HCT116 (cell line): ENCODE measurements around the gene C14orf132. TPM values are rescaled to one million over a fixed set of nuclear protein-coding genes. Genes with fewer than 3 reads are reported as not detected.

Experiments used
- ATAC-seq: fragments of 200-7000 bp; cut with Tn5 transposase; 2 replicates; pipeline ENCODE4 v1.9.1; 2020; ENCODE audit warnings: mild to moderate bottlenecking, moderate library complexity
- BruUV-seq: library from RNA; stranded (reverse); fragments of 400-500 nt; replicated peaks from 2 replicates; lab custom pipeline; 2021; lab: Mats Ljungman, UMichigan
- CTCF ChIA-PET: fragments of 300-600 bp; sonication (Branson Sonifier 250); formaldehyde crosslinking; loops from one replicate; lab custom pipeline; 2021; ENCODE audit warnings: antibody characterized with exemption; lab: Charles Lee
- POLR2A ChIA-PET: fragments of 300-600, 350-600 bp; sonication (Branson Sonifier 250); formaldehyde crosslinking; loops from one replicate; lab custom pipeline; 2021; ENCODE audit warnings: antibody characterized with exemption; lab: Charles Lee
- RAD21 ChIA-PET, 2 experiments: fragments of 300-600 bp; sonication (Branson Sonifier 250); formaldehyde crosslinking; loops; one replicate each; lab custom pipeline; 2023; ENCODE audit warnings: low total read pairs in 2 of 2; ENCODE audit not compliant: uncharacterized antibody in 2 of 2, unreplicated experiment in 2 of 2, low non-redundant PET in 1 of 2; lab: Charles Lee
- DNase-seq: peaks from one replicate; pipeline ENCODE4 v3.0.0-alpha.2; 2010; ENCODE audit warnings: low read depth, low spot score
- H2AFZ ChIP-seq: fragments of 200-600 bp; shearing (Covaris generic), sonication (generic); 2 replicates; pipeline ENCODE4 v1.6.1; 2017; ENCODE audit warnings: low read depth, mixed run types, mixed read lengths, antibody characterized with exemption, low read length; ENCODE audit not compliant: poor library complexity, severe bottlenecking
- H3K27ac ChIP-seq: 2 replicates; pipeline ENCODE4 v1.5.1; 2012; ENCODE audit warnings: low read depth, low read length
- H3K27me3 ChIP-seq: fragments of 200-600 bp; sonication (generic); 2 replicates; pipeline ENCODE4 v1.6.1; 2016; ENCODE audit warnings: mixed run types, low read length, mixed read lengths; ENCODE audit not compliant: insufficient read depth
- H3K36me3 ChIP-seq, 2 experiments: fragments of 200-500 bp in 1 of 2; fragments of 200-600 bp in 1 of 2; sonication (Bioruptor generic) in 1 of 2; sonication (generic) in 1 of 2; 2 replicates each; pipeline versions ENCODE4 v1.5.1 to v1.6.1; 2014 to 2016; ENCODE audit warnings: low read length in 2 of 2, inconsistent platforms in 1 of 2, mixed read lengths in 1 of 2, mixed run types in 1 of 2; ENCODE audit not compliant: insufficient read depth in 2 of 2, control insufficient read depth in 1 of 2
- H3K4me1 ChIP-seq, 2 experiments: fragments of 200-600 bp in 1 of 2; sonication (generic) in 1 of 2; 2 replicates each; pipeline versions ENCODE4 v1.5.1 to v1.6.1; 2012 to 2017; ENCODE audit warnings: low read length in 2 of 2, inconsistent platforms in 1 of 2, mild to moderate bottlenecking in 1 of 2, mixed read lengths in 1 of 2, mixed run types in 1 of 2, moderate library complexity in 1 of 2; ENCODE audit not compliant: insufficient read depth in 2 of 2, control insufficient read depth in 1 of 2
- H3K4me2 ChIP-seq: fragments of 200-600 bp; sonication (generic); 2 replicates; pipeline ENCODE4 v1.6.1; 2017; ENCODE audit warnings: mixed run types, low read length, mixed read lengths
- H3K4me3 ChIP-seq, 2 experiments: fragments of 200-600 bp in 1 of 2; sonication (generic) in 1 of 2; replicated peaks in 1 of 2; 2 replicates each; pipeline ENCODE4 v1.5.1; 2011 to 2016; ENCODE audit warnings: low read length in 2 of 2, control low read depth in 1 of 2, low read depth in 1 of 2, mild to moderate bottlenecking in 1 of 2, mixed read lengths in 1 of 2, mixed run types in 1 of 2
- H3K79me2 ChIP-seq: fragments of 200-600 bp; sonication (generic); 2 replicates; pipeline ENCODE4 v1.6.1; 2017; ENCODE audit warnings: mild to moderate bottlenecking, mixed run types, low read length, moderate library complexity, mixed read lengths; ENCODE audit not compliant: insufficient read depth
- H3K9ac ChIP-seq: fragments of 200-600 bp; sonication (generic); 2 replicates; pipeline ENCODE4 v1.6.1; 2016; ENCODE audit warnings: low read length, mixed read lengths
- H3K9me2 ChIP-seq: fragments of 200-600 bp; sonication (generic), shearing (Covaris generic); 2 replicates; pipeline ENCODE4 v1.6.1; 2017; ENCODE audit warnings: mixed run types, mild to moderate bottlenecking, moderate library complexity; ENCODE audit not compliant: insufficient read depth
- H3K9me3 ChIP-seq, 2 experiments: fragments of 200-500 bp in 1 of 2; fragments of 200-600 bp in 1 of 2; sonication (Bioruptor generic) in 1 of 2; sonication (generic) in 1 of 2; 2 replicates each; pipeline ENCODE4 v1.6.1; 2014 to 2017; ENCODE audit warnings: low read length in 2 of 2, mixed read lengths in 2 of 2, inconsistent platforms in 1 of 2, low read depth in 1 of 2, mild to moderate bottlenecking in 1 of 2, mixed run types in 1 of 2, moderate library complexity in 1 of 2; ENCODE audit not compliant: control insufficient read depth in 1 of 2, insufficient read depth in 1 of 2
- H4K20me1 ChIP-seq: fragments of 200-600 bp; sonication (generic), shearing (Covaris generic); 2 replicates; pipeline ENCODE4 v1.6.1; 2017; ENCODE audit warnings: mixed run types, mild to moderate bottlenecking, moderate library complexity; ENCODE audit not compliant: insufficient read depth
- ATF3 ChIP-seq: IDR thresholded peaks from 2 replicates; pipeline ENCODE4 v1.6.1; 2012
- CBX3 ChIP-seq: IDR thresholded peaks from 2 replicates; pipeline ENCODE4 v1.6.1; 2012; ENCODE audit warnings: low read depth
- CEBPB ChIP-seq: IDR thresholded peaks from 2 replicates; pipeline ENCODE4 v1.6.1; 2012; ENCODE audit warnings: low read depth
- CTCF ChIP-seq, 3 experiments: fragments of 200-600 bp in 1 of 3; sonication (generic) in 1 of 3; IDR thresholded peaks in 2 of 3; conservative IDR thresholded peaks in 1 of 3; 2 replicates each; pipeline ENCODE4 v1.5.1; 2012 to 2017; ENCODE audit warnings: low read depth in 2 of 3, low read length in 2 of 3, antibody characterized with exemption in 1 of 3, borderline replicate concordance in 1 of 3, control low read depth in 1 of 3, mild to moderate bottlenecking in 1 of 3, mixed read lengths in 1 of 3, mixed run types in 1 of 3, moderate library complexity in 1 of 3; ENCODE audit not compliant: insufficient read depth in 1 of 3
- EGR1 ChIP-seq: IDR thresholded peaks from 2 replicates; pipeline ENCODE4 v1.6.1; 2012; ENCODE audit warnings: low read depth
- ELF1 ChIP-seq: IDR thresholded peaks from 2 replicates; pipeline ENCODE4 v1.6.1; 2012; ENCODE audit warnings: low read depth, borderline replicate concordance
- EZH2 ChIP-seq: fragments of 200-600 bp; sonication (generic); IDR thresholded peaks from 2 replicates; pipeline ENCODE4 v1.6.1; 2017; ENCODE audit warnings: antibody characterized with exemption, mixed run types
- EZH2phosphoT487 ChIP-seq: fragments of 200-600 bp; IDR thresholded peaks from 2 replicates; pipeline ENCODE4 v1.6.1; 2018; ENCODE audit warnings: antibody characterized with exemption, borderline replicate concordance
- JUND ChIP-seq: IDR thresholded peaks from 2 replicates; pipeline ENCODE4 v1.6.1; 2012
- MAX ChIP-seq: IDR thresholded peaks from 2 replicates; pipeline ENCODE4 v1.6.1; 2012
- POLR2A ChIP-seq: IDR thresholded peaks from 2 replicates; pipeline ENCODE4 v1.7.0; 2011; ENCODE audit warnings: borderline replicate concordance; ENCODE audit not compliant: insufficient read depth, insufficient read length; ENCODE audit errors: extremely low read depth
- POLR2AphosphoS5 ChIP-seq: IDR thresholded peaks from 2 replicates; pipeline ENCODE4 v1.6.1; 2011; ENCODE audit warnings: mild to moderate bottlenecking, low read depth, low read length, moderate library complexity
- RAD21 ChIP-seq: IDR thresholded peaks from 2 replicates; pipeline ENCODE4 v1.6.1; 2012; ENCODE audit warnings: low read depth, mild to moderate bottlenecking
- SIN3A ChIP-seq: IDR thresholded peaks from 2 replicates; pipeline ENCODE4 v1.6.1; 2012; ENCODE audit warnings: low read depth
- SP1 ChIP-seq: IDR thresholded peaks from 2 replicates; pipeline ENCODE4 v1.6.1; 2012; ENCODE audit warnings: low read depth
- SRF ChIP-seq: IDR thresholded peaks from 2 replicates; pipeline ENCODE4 v1.6.1; 2012; ENCODE audit warnings: low read depth
- TCF7L2 ChIP-seq: IDR thresholded peaks from 2 replicates; pipeline ENCODE4 v1.7.0; 2011; ENCODE audit warnings: borderline replicate concordance, inconsistent platforms; ENCODE audit not compliant: insufficient read depth, insufficient read length; ENCODE audit errors: extremely low read depth
- YY1 ChIP-seq: IDR thresholded peaks from 2 replicates; pipeline ENCODE4 v1.6.1; 2011; ENCODE audit warnings: low read length, low read depth, moderate library complexity, mild to moderate bottlenecking; ENCODE audit not compliant: insufficient replicate concordance; ENCODE audit errors: extremely low read depth
- ZFX ChIP-seq: fragments of 450-650 bp; IDR thresholded peaks from 2 replicates; pipeline ENCODE4 v1.6.1; 2017
- ZNF274 ChIP-seq: fragments of 200-500 bp; sonication (Bioruptor generic); IDR thresholded peaks from 2 replicates; pipeline ENCODE4 v1.6.1; 2014; ENCODE audit warnings: mild to moderate bottlenecking, low read depth, low read length, inconsistent platforms
- intact Hi-C: fragments of 100-400 bp; cut with micrococcal nuclease; formaldehyde crosslinking; loops from 2 replicates; pipeline ENCODE4 v1.10.0; 2022
- total RNA-seq: library from RNA; stranded (reverse); gene quantifications from one replicate; pipeline ENCODE4 v1.2.1, GENCODE V29; 2021; ENCODE audit not compliant: unreplicated experiment

The C14orf132 gene
- total RNA-seq, 1 experiment from 2014 or later, result 3.4 TPM

GRCh38 chr14:96090441-96091148 is 51.4 kb downstream of the C14orf132 start:
- Histone ChIP-seq H3K27ac (no peak overlapping the region), H3K36me3 (no peaks in the 10 kb centered on the region; a peak in 1 of 4 replicates), H2AFZ (no peak overlapping the region), H3K4me1 (peaks cover 9 to 16% of the 10 kb centered on the region in 2 experiments), H4K20me1 (no peaks in the 10 kb centered on the region), H3K27me3 (no peaks in the 10 kb centered on the region), H3K79me2 (no peaks in the 10 kb centered on the region), H3K4me2 (no peak overlapping the region), H3K9ac (no peak overlapping the region), H3K9me3 (no peaks in the 10 kb centered on the region), H3K9me2 (no peaks in the 10 kb centered on the region), H3K4me3 (no peak overlapping the region)
- ATAC-seq (no peak), DNase-seq (no peak)
- CTCF ChIA-PET, result interaction anchor here (1.2 kb wide), 1 partner anchor 8 kb away, joined by 4 read pairs; no protein-coding TSS in a partner anchor
- RAD21 ChIA-PET, result no interaction called here
- POLR2A ChIA-PET, result no interaction called here
- intact Hi-C loops, result no loop called here
- no peak for TF ChIP-seq EGR1
- no peak for TF ChIP-seq ELF1
- TF ChIP-seq MAX, result no peak
- TF ChIP-seq SRF, result no peak
- TF ChIP-seq POLR2AphosphoS5, result no peak
- BruUV-seq, result no TSS peak

- ChIA-PET CTCF (no interaction called here), POLR2A (no interaction called here), RAD21 (no interaction called here)
- H3K9me2 ChIP-seq, result no peaks in the 10 kb centered on the region
- no peaks in the 10 kb centered on the region; a peak in 1 of 4 replicates for H3K36me3 ChIP-seq
- no peak for DNase-seq
- no peak overlapping the region for H3K4me3 ChIP-seq
- no peaks in the 10 kb centered on the region for H3K9me3 ChIP-seq
- no peak overlapping the region for H3K9ac ChIP-seq
- H4K20me1 ChIP-seq, result no peaks in the 10 kb centered on the region
- TF ChIP-seq ELF1 (no peak), SRF (no peak), ZNF274 (no peak), RAD21 (no peak), EGR1 (no peak), CEBPB (no peak), CTCF (IDR thresholded peaks at IDR 0.05 in 2 of 3, conservative IDR thresholded peaks at IDR 0.05 in 1 of 3; ENCODE audit: borderline replicate concordance in 1 of 3, insufficient read depth in 1 of 3, low read depth in 2 of 3, low read length in 2 of 3) (no peak), CBX3 (no peak), EZH2phosphoT487 (no peak), TCF7L2 (no peak), SIN3A (no peak), JUND (no peak), YY1 (no peak), EZH2 (no peak), POLR2A (no peak), ZFX (no peak), SP1 (no peak), ATF3 (no peak)
- H3K27me3 ChIP-seq, result no peaks in the 10 kb centered on the region
- BruUV-seq, result no TSS peak
- H2AFZ ChIP-seq, result no peak overlapping the region
- H3K27ac ChIP-seq, result no peak overlapping the region
- peaks cover 3 to 10% of the 10 kb centered on the region in 2 experiments for H3K4me1 ChIP-seq
- no peak overlapping the region for H3K4me2 ChIP-seq
- intact Hi-C loops, result no loop called here
- no peak for ATAC-seq
- H3K79me2 ChIP-seq, result no peaks in the 10 kb centered on the region
Measured at GRCh38 chr14:96091149-96091693, 52.1 kb downstream of the C14orf132 start.
